HEK293T (cell line): Measurements from ENCODE around the gene FBXO7.

Experiments
- FOXM1 ChIP-seq: fragments of 450-650 bp; IDR thresholded peaks from 2 replicates; pipeline ENCODE4 v1.6.1; 2017; ENCODE audit warnings: mild to moderate bottlenecking, borderline replicate concordance
- L3MBTL2 ChIP-seq: fragments of 450-650 bp; conservative IDR thresholded peaks from 2 replicates; pipeline ENCODE4 v1.6.1; 2016; ENCODE audit warnings: mild to moderate bottlenecking
- NFRKB ChIP-seq: fragments of 450-650 bp; IDR thresholded peaks from 2 replicates; pipeline ENCODE4 v1.6.1; 2016; ENCODE audit warnings: mild to moderate bottlenecking, moderate library complexity
- PKNOX1 ChIP-seq: fragments of 450-650 bp; IDR thresholded peaks from 2 replicates; pipeline ENCODE4 v1.6.1; 2016
- TARDBP ChIP-seq: fragments of 450-650 bp; IDR thresholded peaks from 2 replicates; pipeline ENCODE4 v1.6.1; 2016
- ZNF384 ChIP-seq: fragments of 450-650 bp; IDR thresholded peaks from 2 replicates; pipeline ENCODE4 v1.6.1; 2016

DNA sequence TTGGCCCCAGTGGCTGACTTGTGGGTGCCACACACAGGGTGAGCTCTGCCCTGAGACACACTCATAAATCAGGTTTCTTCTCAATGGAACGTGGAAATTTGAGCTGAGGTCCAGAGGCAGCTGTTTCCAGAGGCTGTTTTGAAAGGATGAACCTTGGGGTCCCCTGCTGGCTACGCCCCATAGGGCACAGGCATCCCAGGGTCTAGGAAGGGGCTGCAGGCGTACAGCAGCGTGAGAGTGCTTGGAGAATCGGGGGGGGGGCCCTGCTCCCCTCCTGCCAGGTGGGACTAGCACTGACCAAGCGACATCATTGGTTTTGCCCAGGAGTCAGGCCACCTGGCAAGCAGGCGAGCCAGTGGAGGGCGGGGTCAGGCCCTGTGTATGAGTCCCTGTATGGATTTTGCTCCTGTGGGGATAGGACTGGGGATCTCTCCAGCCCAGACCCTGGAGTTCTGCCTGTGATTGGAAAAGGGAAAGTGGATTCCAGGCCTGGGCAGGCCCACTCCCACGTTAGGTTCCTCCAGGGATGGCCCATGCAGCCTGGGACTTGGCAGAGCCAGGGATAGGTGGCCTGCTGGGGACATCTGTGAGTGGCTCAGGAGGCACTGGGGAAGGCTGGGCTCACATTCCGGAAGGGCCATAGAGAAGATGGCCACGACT, 61.0 kb downstream of the FBXO7 start:
- TF ChIP-seq L3MBTL2: no peak
- no peak for TF ChIP-seq ZNF384
- TF ChIP-seq NFRKB: no peak
- no peak for TF ChIP-seq PKNOX1
- no peak for TF ChIP-seq FOXM1
- no peak for TF ChIP-seq TARDBP
